Measurements from ENCODE around the gene SPTBN5.

DNA sequence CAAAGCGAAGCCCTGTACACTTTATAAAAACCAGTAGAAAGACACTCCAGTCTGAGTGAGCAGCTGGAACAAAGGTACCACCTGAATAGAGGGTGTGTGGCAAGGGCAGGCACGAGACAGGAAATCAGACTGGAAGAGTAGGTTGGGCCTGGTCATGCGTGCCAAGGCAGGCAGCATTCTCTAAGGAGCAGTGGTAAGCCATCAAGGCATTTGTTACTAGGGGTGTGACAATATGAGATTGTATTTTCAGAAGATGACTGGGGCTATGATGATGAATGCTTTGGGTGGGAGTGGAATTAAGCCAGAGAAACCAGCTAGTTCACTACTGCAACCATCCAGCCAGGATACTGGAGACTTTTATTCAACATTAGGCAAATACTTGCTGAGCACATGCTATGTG lies 61.0 kb downstream of the SPTBN5 start:
- TF ChIP-seq POLR2A (IDR thresholded peaks at IDR 0.05; ENCODE audit: low read depth) (no peak), EP300 (IDR thresholded peaks at IDR 0.05) (no peak), POLR2AphosphoS5 (IDR thresholded peaks at IDR 0.05) (no peak)
- TF ChIP-seq, protein P1, sequence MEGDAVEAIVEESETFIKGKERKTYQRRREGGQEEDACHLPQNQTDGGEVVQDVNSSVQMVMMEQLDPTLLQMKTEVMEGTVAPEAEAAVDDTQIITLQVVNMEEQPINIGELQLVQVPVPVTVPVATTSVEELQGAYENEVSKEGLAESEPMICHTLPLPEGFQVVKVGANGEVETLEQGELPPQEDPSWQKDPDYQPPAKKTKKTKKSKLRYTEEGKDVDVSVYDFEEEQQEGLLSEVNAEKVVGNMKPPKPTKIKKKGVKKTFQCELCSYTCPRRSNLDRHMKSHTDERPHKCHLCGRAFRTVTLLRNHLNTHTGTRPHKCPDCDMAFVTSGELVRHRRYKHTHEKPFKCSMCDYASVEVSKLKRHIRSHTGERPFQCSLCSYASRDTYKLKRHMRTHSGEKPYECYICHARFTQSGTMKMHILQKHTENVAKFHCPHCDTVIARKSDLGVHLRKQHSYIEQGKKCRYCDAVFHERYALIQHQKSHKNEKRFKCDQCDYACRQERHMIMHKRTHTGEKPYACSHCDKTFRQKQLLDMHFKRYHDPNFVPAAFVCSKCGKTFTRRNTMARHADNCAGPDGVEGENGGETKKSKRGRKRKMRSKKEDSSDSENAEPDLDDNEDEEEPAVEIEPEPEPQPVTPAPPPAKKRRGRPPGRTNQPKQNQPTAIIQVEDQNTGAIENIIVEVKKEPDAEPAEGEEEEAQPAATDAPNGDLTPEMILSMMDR (IDR thresholded peaks at IDR 0.05) = no peak

Measured in esophagus muscularis mucosa (tissue), 4 donors.